K562 (cell line): ENCODE measurements around the gene AKT1S1. TPM values are rescaled to one million over a fixed set of nuclear protein-coding genes. Genes with fewer than 3 reads are reported as not detected.

ENCODE experiments used
- ATF1 ChIP-seq, 2 experiments: fragments of 450-650 bp in 1 of 2; IDR thresholded peaks; 2 replicates each; pipeline ENCODE4 v1.6.1; 2016; ENCODE audit warnings: missing compliant biosample characterization in 1 of 2, missing genetic modification characterization in 1 of 2
- BCL6 ChIP-seq: fragments of 250-450 bp; sonication (Bioruptor Pico); IDR thresholded peaks from 2 replicates; pipeline ENCODE4 v1.4.0; 2020
- E2F4 ChIP-seq: sonication (generic); formaldehyde crosslinking; IDR thresholded peaks from 2 replicates; pipeline ENCODE4 v1.8.0; 2022; ENCODE audit warnings: mild to moderate bottlenecking, low read depth, missing genetic modification reagents
- E2F6 ChIP-seq, 2 experiments: IDR thresholded peaks; 2 replicates each; pipeline ENCODE4 v1.6.1; 2011; ENCODE audit warnings: borderline replicate concordance in 1 of 2, control low read depth in 1 of 2, low read depth in 1 of 2, low read length in 1 of 2, mild to moderate bottlenecking in 1 of 2, mixed read lengths in 1 of 2, moderate library complexity in 1 of 2; ENCODE audit not compliant: insufficient read depth in 1 of 2, insufficient read length in 1 of 2, poor library complexity in 1 of 2, severe bottlenecking in 1 of 2; ENCODE audit errors: extremely low read depth in 1 of 2
- FIP1L1 ChIP-seq: fragments of 200-400 bp; formaldehyde crosslinking; IDR thresholded peaks from 2 replicates; pipeline ENCODE4 v1.6.1; 2018; ENCODE audit warnings: mild to moderate bottlenecking, low read depth, low read length; ENCODE audit not compliant: poor library complexity, severe bottlenecking
- JUN ChIP-seq, 2 experiments: sonication (generic) in 1 of 2; formaldehyde crosslinking in 1 of 2; IDR thresholded peaks; 2 replicates each; pipeline versions ENCODE4 v1.6.1 to v1.8.0; 2012 to 2022; ENCODE audit warnings: borderline replicate concordance in 2 of 2, mild to moderate bottlenecking in 2 of 2, improper control_type of control experiment in 1 of 2, low read depth in 1 of 2, low read length in 1 of 2, missing genetic modification reagents in 1 of 2
- KLF16 ChIP-seq: IDR thresholded peaks from 2 replicates; pipeline ENCODE4 v1.6.1; 2016; ENCODE audit warnings: antibody characterized with exemption
- NCOA6 ChIP-seq: fragments of 450-650 bp; IDR thresholded peaks from 2 replicates; pipeline ENCODE4 v1.6.1; 2017; ENCODE audit warnings: mild to moderate bottlenecking
- NFXL1 ChIP-seq: fragments of 450-650 bp; formaldehyde crosslinking; IDR thresholded peaks from 2 replicates; pipeline ENCODE4 v1.4.0; 2021; ENCODE audit warnings: mild to moderate bottlenecking
- NR4A1 ChIP-seq, 2 experiments: fragments of 250-450 bp in 1 of 2; fragments of 450-650 bp in 1 of 2; sonication (Bioruptor Pico) in 1 of 2; IDR thresholded peaks; 2 replicates each; pipeline versions ENCODE4 v1.4.0 to v1.6.1; 2016 to 2020; ENCODE audit warnings: mild to moderate bottlenecking in 2 of 2, missing compliant biosample characterization in 1 of 2, missing genetic modification characterization in 1 of 2, moderate library complexity in 1 of 2
- PHTF2 ChIP-seq: fragments of 250-450 bp; sonication (Bioruptor Pico); IDR thresholded peaks from 2 replicates; pipeline ENCODE4 v1.5.0; 2021; ENCODE audit warnings: mild to moderate bottlenecking
- RNF219 ChIP-seq: fragments of 250-450 bp; sonication (Bioruptor Pico); IDR thresholded peaks from 2 replicates; pipeline ENCODE4 v1.5.0; 2022; ENCODE audit warnings: mild to moderate bottlenecking
- SLC30A9 ChIP-seq: fragments of 250-450 bp; sonication (Bioruptor Pico); IDR thresholded peaks from 2 replicates; pipeline ENCODE4 v1.8.0; 2022; ENCODE audit warnings: mild to moderate bottlenecking, moderate library complexity
- STAT5B ChIP-seq: fragments of 250-450 bp; sonication (Bioruptor Pico); IDR thresholded peaks from 2 replicates; pipeline ENCODE4 v1.8.0; 2021; ENCODE audit warnings: mild to moderate bottlenecking, inconsistent platforms
- ZBTB9 ChIP-seq: fragments of 450-650 bp; formaldehyde crosslinking; IDR thresholded peaks from 2 replicates; pipeline ENCODE4 v1.4.0; 2020; ENCODE audit warnings: mild to moderate bottlenecking, moderate library complexity
- ZNF197 ChIP-seq: fragments of 200-800 bp; sonication (Bioruptor generic); IDR thresholded peaks from 2 replicates; pipeline ENCODE4 v1.6.1; 2016; ENCODE audit warnings: low read depth, missing genetic modification characterization, missing compliant biosample characterization
- ZNF395 ChIP-seq: fragments of 200-800 bp; sonication (Bioruptor generic); IDR thresholded peaks from 2 replicates; pipeline ENCODE4 v1.6.1; 2017; ENCODE audit warnings: missing genetic modification characterization, missing compliant biosample characterization
- ZNF507 ChIP-seq: conservative IDR thresholded peaks from 2 replicates; pipeline ENCODE4 v1.6.1; 2017; ENCODE audit warnings: missing genetic modification characterization, missing compliant biosample characterization
- ZNF695 ChIP-seq: fragments of 450-650 bp; formaldehyde crosslinking; IDR thresholded peaks from 2 replicates; pipeline ENCODE4 v1.4.0; 2020; ENCODE audit warnings: mild to moderate bottlenecking, moderate library complexity
- polyA plus RNA-seq, 8 experiments: library from polyadenylated mRNA; depleted of rRNA in 4 of 8; stranded (reverse) in 5 of 8; unstranded in 3 of 8; fragments of >200 nt; fragmentation: Nextera tagmentation in 2 of 8; fragmentation: Illumina TruSeq in 1 of 8; extraction: Ambion mirVana in 2 of 8; extraction: Trizol in 1 of 8; gene quantifications; 2 replicates each; pipeline versions ENCODE4 v1.2.1 to v1.2.3, GENCODE V29; 2011 to 2014; ENCODE audit warnings: inconsistent platforms in 1 of 8, missing spikeins in 1 of 8
- total RNA-seq, 7 experiments: library from RNA; depleted of rRNA in 6 of 7; stranded (reverse); fragments of >200 nt in 6 of 7; fragmentation: Illumina TruSeq in 2 of 7; extraction: Trizol in 2 of 7; gene quantifications; 2 replicates each; pipeline versions ENCODE4 v1.2.1 to v1.2.3, GENCODE V29; 2011 to 2021; ENCODE audit warnings: low replicate concordance in 1 of 7

The AKT1S1 gene
- total and polyA plus RNA-seq, 9 of the 15 experiments (the other 6 are each of a cell fraction or from before 2014, with no cell fraction given): 1.2 to 50.3 (median 17.1) TPM

GRCh38 chr19:49889687-49890348 lies 12.7 kb upstream of the AKT1S1 start (continued):
- no peak for TF ChIP-seq RNF219 (CRISPR knock-in tag)
- TF ChIP-seq E2F4 (CRISPR knock-in tag): peak; percentile 93
- TF ChIP-seq NFXL1 (CRISPR knock-in tag): no peak
- TF ChIP-seq NCOA6: peak; percentile 91
- peak; percentile 100 for TF ChIP-seq E2F6 (IDR thresholded peaks at IDR 0.05; ENCODE audit: borderline replicate concordance in 1 of 2, extremely low read depth in 1 of 2, insufficient read depth in 1 of 2, insufficient read length in 1 of 2, low read depth in 1 of 2, low read length in 1 of 2, poor library complexity in 1 of 2, severe bottlenecking in 1 of 2)
- no peak for TF ChIP-seq ZNF507 (tag)
- TF ChIP-seq PHTF2 (CRISPR knock-in tag): no peak
- TF ChIP-seq NR4A1 (CRISPR knock-in tag; IDR thresholded peaks at IDR 0.05): no peak
- TF ChIP-seq NR4A1 (tag; IDR thresholded peaks at IDR 0.05): peak; percentile 84; the same call in 1 of the 2 replicates
- TF ChIP-seq ZNF395 (CRISPR knock-in tag): peak; percentile 97
- peak; percentile 42 for TF ChIP-seq ATF1 (CRISPR knock-in tag; IDR thresholded peaks at IDR 0.05)
- TF ChIP-seq ATF1 (tag; IDR thresholded peaks at IDR 0.05): peak; percentile 94
- no peak for TF ChIP-seq ZNF695 (CRISPR knock-in tag)
- peak; percentile 46; the same call in 1 of the 2 replicates for TF ChIP-seq ZBTB9 (CRISPR knock-in tag)
- peak; percentile 91 for TF ChIP-seq KLF16
- TF ChIP-seq BCL6 (CRISPR knock-in tag): no peak
- TF ChIP-seq SLC30A9 (CRISPR knock-in tag): no peak
- TF ChIP-seq ZNF197: no peak; the same call in 1 of the 2 replicates
- TF ChIP-seq JUN (IDR thresholded peaks at IDR 0.05; ENCODE audit: borderline replicate concordance, low read depth, low read length): peak; percentile 84; the same call in 1 of the 2 replicates
- TF ChIP-seq JUN (CRISPR knock-in tag; IDR thresholded peaks at IDR 0.05; ENCODE audit: borderline replicate concordance): peak; percentile 98
- TF ChIP-seq STAT5B (CRISPR knock-in tag): no peak
- peak; percentile 97 for TF ChIP-seq FIP1L1
